ENCODE data around the gene SPCS2. TPM values are rescaled to one million over a fixed set of nuclear protein-coding genes. Genes with fewer than 3 reads are reported as not detected.

Gene SPCS2
- total RNA-seq, 2 donors from 2014 or later = 109 to 113 TPM

DNA sequence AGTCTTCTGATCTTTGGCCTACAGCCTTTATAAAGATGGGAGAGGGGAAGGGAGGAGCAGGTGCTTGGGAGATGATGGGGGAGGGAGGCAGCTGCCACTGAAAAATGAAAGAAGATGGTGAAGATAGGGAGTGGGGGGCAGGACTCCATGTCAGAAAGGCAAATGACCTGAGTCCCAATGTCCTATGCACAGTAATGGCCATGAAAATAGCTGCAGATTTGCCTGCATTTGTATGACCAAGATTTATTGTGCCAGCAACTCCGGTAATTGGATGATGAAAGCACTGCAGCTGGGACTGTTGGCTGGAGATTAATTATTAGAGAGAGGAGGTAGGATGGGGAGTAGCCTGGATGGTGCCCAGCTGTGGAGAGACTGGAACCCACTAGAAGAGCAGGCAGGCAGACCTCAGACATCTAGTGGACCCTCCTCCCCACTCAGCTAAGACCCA is 75.7 kb downstream of the SPCS2 start:
- intact Hi-C loops (cut with DNase I) = loop anchor here (10.0 kb wide), 3 partner anchors 100 to 370 kb away; partner anchors contain the start of genes RPS3 (in 1 of the 2) and TPBGL (in 1 of the 2)
- no peak for DNase-seq (ENCODE audit: low spot score)

DNA sequence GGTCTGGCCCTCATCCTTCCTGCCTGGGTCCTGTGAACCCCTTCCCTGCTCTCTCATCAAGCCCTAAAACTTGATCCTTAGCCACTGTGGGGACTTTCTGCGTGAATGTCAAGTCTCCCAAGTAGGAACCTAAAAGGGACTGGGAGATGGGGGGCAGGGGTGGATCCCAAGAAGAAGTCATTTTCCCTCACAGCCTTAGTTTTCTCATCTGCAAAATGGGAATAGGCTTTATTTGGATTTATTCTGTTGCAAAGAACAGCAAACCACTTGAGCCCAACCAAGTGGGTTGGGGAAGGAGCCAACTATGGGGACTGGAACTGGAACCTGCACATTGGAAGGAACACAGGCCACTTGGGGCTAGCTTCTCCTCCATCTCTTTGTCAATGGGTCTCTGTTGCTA is 76.5 kb downstream of the SPCS2 start:
- DNase-seq (ENCODE audit: low spot score) = no peak
- intact Hi-C loops (cut with DNase I) = loop anchor here (10.0 kb wide), 3 partner anchors 101 to 369 kb away; partner anchors contain the start of genes RPS3 (in 1 of the 2) and TPBGL (in 1 of the 2)

DNA sequence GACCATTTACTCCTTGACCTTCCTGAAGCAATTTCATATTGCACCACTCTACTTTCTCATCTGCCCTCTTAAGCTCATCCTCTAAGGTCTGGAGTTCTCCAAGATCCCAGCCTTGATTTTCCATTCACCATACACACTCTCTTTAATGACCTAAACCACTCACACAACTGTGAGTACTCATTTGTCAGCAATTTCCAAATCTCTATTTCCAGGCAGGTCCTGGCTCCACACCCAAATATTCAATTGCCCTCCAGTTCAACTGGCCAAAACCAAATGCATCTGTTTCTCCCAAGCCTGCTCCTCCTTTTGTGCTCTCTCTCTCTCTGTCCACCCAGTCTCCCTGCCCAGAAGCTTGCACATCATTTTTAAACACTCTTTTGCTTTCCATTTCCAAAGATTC is 79.3 kb downstream of the SPCS2 start:
- DNase-seq (ENCODE audit: low spot score) = no peak
- intact Hi-C loops (cut with DNase I) = loop anchor here (10.0 kb wide), 3 partner anchors 104 to 366 kb away; partner anchors contain the start of genes RPS3 (in 1 of the 2) and TPBGL (in 1 of the 2)

Other genes with a start within 250 kb of the SPCS2 start
- gene CHRDL2, start 217.8 kb upstream of the SPCS2 start, total RNA-seq = 10 to 100 TPM; 10.6 to 31.9 TPM
- gene RNF169, start 200.4 kb upstream of the SPCS2 start, total RNA-seq = 10 to 100 TPM; 14.7 to 19.8 TPM
- 10 to 100 TPM in 1 of 2 donors, 1 to 10 TPM in 1; 6.9 to 14.0 TPM for gene XRRA1, start 175 bp upstream of the SPCS2 start, total RNA-seq
- gene NEU3, start 39.7 kb downstream of the SPCS2 start, total RNA-seq = 1 to 10 TPM; 6.3 to 6.8 TPM
- gene OR2AT4, start 147.6 kb downstream of the SPCS2 start, total RNA-seq = not detected
- gene SLCO2B1, start 201.8 kb downstream of the SPCS2 start, total RNA-seq = 100 to 1,000 TPM in 1 of 2 donors, 10 to 100 TPM in 1; 95.3 to 171 TPM

All from posterior vena cava (tissue), 2 donors.